WTC11 (cell line): ENCODE data around the gene CDCA4.

Source experiments
- ATF6 ChIP-seq: sonication (generic); formaldehyde crosslinking; IDR thresholded peaks from 2 replicates; pipeline ENCODE4 v1.8.1; 2023; ENCODE audit warnings: mild to moderate bottlenecking, missing genetic modification reagents
- CTCF ChIP-seq: fragments of 200-600 bp; IDR thresholded peaks from 2 replicates; pipeline ENCODE4 v1.8.0; 2022; ENCODE audit warnings: antibody characterized with exemption
- IRF2 ChIP-seq: sonication (generic); formaldehyde crosslinking; IDR thresholded peaks from 2 replicates; pipeline ENCODE4 v1.8.0; 2022; ENCODE audit warnings: low read depth, missing genetic modification reagents, borderline replicate concordance
- MAX ChIP-seq: sonication (generic); formaldehyde crosslinking; IDR thresholded peaks from 2 replicates; pipeline ENCODE4 v1.8.0; 2022; ENCODE audit warnings: mild to moderate bottlenecking, missing genetic modification reagents
- TP53 ChIP-seq: sonication (generic); formaldehyde crosslinking; IDR thresholded peaks from 2 replicates; pipeline ENCODE4 v1.8.1; 2023; ENCODE audit warnings: mild to moderate bottlenecking, missing genetic modification reagents
- USF2 ChIP-seq: sonication (generic); formaldehyde crosslinking; IDR thresholded peaks from 2 replicates; pipeline ENCODE4 v1.8.1; 2023; ENCODE audit warnings: mild to moderate bottlenecking, missing genetic modification reagents, moderate library complexity
- ZNF121 ChIP-seq: sonication (generic); formaldehyde crosslinking; IDR thresholded peaks from 2 replicates; pipeline ENCODE4 v1.8.0; 2023; ENCODE audit warnings: missing genetic modification reagents
- ZNF281 ChIP-seq: sonication (generic); formaldehyde crosslinking; IDR thresholded peaks from 2 replicates; pipeline ENCODE4 v1.8.0; 2023; ENCODE audit warnings: mild to moderate bottlenecking, missing genetic modification reagents
- ZNF423 ChIP-seq: fragments of 250-450 bp; sonication (Bioruptor Pico); IDR thresholded peaks from 2 replicates; pipeline ENCODE4 v2.1.2; 2022; ENCODE audit warnings: mild to moderate bottlenecking, moderate library complexity
- ZSCAN18 ChIP-seq: fragments of 250-450 bp; sonication (Bioruptor Pico); IDR thresholded peaks from 2 replicates; pipeline ENCODE4 v2.1.2; 2022; ENCODE audit warnings: mild to moderate bottlenecking, moderate library complexity

- no peak for TF ChIP-seq ZSCAN18
- no peak for TF ChIP-seq CTCF
- TF ChIP-seq ZNF121 (CRISPR knock-in tag), result no peak
- no peak for TF ChIP-seq MAX
- TF ChIP-seq ZNF423 (CRISPR knock-in tag), result no peak
- TF ChIP-seq USF2 (CRISPR knock-in tag), result no peak
- TF ChIP-seq ATF6 (CRISPR knock-in tag), result no peak
- no peak for TF ChIP-seq TP53 (CRISPR knock-in tag)
- no peak for TF ChIP-seq ZNF281 (CRISPR knock-in tag)
- no peak for TF ChIP-seq IRF2 (CRISPR knock-in tag)
Observed at GRCh38 chr14:105039458-105040205, 18.7 kb upstream of the CDCA4 start.
